Measurements from ENCODE around the gene DPP4.

DPP4 gene

DNA sequence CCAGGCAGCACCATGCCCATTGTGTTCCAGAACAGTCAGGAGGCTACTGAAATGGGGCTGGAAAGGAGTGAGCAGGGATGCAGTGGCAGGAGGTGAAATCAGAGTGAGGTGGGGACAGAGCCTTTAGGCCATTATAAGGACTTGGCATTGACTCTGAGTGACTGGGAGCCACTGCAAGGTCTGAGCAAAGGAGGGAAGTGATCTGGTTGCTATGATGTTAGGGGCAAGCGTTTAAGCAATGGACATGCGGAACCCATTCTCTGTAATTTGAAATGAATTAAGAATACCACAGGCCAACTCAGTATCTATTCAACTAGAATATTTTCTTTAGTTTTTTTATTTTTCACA is 98.2 kb downstream of the DPP4 start:
- DNase-seq (ENCODE audit: low read depth): no peak
- TF ChIP-seq, protein P1, sequence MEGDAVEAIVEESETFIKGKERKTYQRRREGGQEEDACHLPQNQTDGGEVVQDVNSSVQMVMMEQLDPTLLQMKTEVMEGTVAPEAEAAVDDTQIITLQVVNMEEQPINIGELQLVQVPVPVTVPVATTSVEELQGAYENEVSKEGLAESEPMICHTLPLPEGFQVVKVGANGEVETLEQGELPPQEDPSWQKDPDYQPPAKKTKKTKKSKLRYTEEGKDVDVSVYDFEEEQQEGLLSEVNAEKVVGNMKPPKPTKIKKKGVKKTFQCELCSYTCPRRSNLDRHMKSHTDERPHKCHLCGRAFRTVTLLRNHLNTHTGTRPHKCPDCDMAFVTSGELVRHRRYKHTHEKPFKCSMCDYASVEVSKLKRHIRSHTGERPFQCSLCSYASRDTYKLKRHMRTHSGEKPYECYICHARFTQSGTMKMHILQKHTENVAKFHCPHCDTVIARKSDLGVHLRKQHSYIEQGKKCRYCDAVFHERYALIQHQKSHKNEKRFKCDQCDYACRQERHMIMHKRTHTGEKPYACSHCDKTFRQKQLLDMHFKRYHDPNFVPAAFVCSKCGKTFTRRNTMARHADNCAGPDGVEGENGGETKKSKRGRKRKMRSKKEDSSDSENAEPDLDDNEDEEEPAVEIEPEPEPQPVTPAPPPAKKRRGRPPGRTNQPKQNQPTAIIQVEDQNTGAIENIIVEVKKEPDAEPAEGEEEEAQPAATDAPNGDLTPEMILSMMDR (IDR thresholded peaks at IDR 0.05; ENCODE audit: control insufficient read depth, insufficient read depth, low read depth, low read length, missing control alignments): no peak

DNA sequence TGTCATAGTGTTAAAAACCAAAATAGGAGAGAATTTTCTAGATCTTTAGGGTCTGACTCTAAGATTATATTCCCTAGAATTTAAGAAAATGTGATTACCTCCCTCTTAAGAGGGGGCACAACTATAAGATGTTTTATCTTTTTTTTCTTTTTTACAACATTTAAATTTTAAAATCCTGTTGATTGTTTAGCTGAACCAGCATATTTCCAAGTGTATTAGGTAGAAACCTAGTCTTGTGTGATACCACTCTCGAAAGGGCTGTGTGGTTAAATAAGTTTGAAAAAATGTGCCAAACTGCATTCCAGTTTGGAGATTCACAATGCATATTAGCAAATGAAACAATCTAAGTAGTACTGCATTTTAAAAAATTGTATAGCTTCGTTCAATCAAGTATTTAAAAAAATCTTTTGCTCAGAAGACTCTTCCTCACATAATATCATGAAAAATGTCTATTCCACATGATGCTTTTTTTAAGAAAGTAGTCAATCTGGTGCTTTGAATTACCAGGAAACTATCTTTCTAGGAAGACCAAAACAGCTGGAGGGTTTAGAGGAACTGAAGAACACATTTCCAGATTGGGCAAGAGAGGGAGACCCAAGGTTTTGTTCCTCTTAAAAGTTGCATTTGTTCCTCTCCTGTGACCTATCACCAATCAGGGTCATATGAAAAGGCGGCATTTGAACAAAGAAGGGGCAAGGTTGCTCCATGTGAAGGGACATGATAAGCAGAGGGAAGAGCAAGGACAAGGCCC is 98.8 kb downstream of the DPP4 start:
- TF ChIP-seq, protein P1 (IDR thresholded peaks at IDR 0.05; ENCODE audit: control insufficient read depth, insufficient read depth, low read depth, low read length, missing control alignments): no peak
- H3K4me3 ChIP-seq (ENCODE audit: control insufficient read depth, low read depth, low read length): no peak overlapping the region

More for the DNA sequence above, 98.2 kb downstream of the DPP4 start:
- H3K4me3 ChIP-seq (ENCODE audit: control insufficient read depth, low read depth, low read length): no peak overlapping the region

DNA sequence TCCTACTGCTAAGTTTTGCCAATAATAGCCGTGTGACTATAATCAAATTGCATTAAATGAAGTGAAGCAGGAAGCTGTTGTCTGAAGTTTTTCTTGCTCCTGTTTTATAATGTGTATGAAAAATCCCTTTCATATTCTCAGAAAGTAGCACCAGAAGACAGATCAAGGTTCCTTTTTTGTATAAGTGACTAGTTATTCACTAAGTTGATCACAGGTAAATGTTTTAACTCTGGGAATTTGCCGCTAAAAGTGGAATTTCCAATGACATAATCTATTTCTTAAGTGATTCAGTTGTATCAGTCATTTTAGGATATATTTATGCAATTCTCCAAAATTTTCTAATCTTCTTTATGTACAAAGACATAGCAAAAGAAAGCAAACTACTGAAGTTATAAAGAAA is 99.6 kb downstream of the DPP4 start:
- DNase-seq (ENCODE audit: low read depth): no peak
- TF ChIP-seq, protein P1 (IDR thresholded peaks at IDR 0.05; ENCODE audit: control insufficient read depth, insufficient read depth, low read depth, low read length, missing control alignments): no peak
- H3K4me3 ChIP-seq (ENCODE audit: control insufficient read depth, low read depth, low read length): no peak overlapping the region

More for the DNA sequence above, 98.8 kb downstream of the DPP4 start:
- DNase-seq (ENCODE audit: low read depth): no peak

DNA sequence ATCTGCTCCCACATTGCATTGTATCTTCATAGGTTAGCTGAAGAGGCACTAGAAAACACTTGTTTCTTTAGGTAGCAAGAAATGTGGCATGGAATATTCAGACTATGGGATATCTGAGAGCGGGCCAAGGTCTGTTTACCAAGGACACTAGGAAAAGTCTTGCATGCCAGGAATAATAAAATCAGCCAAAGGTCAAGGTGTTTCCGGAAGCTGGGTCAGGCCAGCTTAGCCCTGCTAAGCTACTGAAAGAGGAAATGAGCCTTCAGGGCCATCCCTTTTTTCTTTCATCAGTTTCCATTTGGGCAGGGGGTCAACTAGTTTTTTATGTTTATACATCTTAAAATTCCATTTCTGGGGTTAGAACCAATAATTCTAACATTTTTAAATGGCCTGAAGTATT is 101.1 kb downstream of the DPP4 start:
- no peak for DNase-seq (ENCODE audit: low read depth)

DNA sequence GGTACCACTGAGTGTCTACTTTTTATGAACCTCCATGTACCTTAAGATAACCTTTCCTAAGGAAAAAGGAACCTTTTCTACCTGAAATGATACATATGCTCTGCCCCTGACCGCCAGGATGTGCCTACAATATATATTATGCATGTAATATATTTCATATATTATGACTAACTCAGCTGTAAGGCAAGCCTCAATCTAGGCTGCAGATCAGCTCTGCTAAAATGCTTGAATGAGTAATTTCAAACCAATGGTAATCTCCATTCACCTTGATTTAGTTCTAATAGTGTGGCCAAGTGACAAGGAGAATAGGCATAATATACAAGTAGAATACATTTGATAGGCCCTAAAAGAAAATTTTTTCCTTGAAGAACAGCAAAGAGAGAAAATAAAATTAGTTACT is 101.8 kb downstream of the DPP4 start:
- TF ChIP-seq, protein P1 (IDR thresholded peaks at IDR 0.05; ENCODE audit: control insufficient read depth, insufficient read depth, low read depth, low read length, missing control alignments): no peak
- no peak overlapping the region for H3K4me3 ChIP-seq (ENCODE audit: control insufficient read depth, low read depth, low read length)
- no peak for DNase-seq (ENCODE audit: low read depth)

More for the DNA sequence above, 101.1 kb downstream of the DPP4 start:
- TF ChIP-seq, protein P1 (IDR thresholded peaks at IDR 0.05; ENCODE audit: control insufficient read depth, insufficient read depth, low read depth, low read length, missing control alignments): no peak
- H3K4me3 ChIP-seq (ENCODE audit: control insufficient read depth, low read depth, low read length): no peak overlapping the region

DNA sequence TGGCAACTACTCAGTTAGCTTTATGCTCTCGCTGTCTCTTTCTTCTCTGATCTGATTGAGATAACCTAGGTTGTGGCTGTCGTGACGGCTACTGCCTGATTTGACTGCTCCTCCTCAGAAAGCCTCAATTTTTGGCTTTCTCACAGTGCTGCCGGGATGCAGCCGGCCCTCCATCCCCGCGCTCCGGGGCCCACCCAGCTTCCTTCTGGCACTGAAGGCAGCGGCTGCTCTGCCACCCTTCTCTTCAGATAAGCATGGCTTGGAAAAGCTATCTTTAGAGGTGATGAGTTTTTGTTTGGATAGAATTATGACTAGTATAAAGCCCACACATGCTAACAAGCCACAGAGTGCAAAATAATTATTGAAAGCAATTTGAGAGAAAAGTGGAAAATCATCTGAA is 102.5 kb downstream of the DPP4 start:
- TF ChIP-seq, protein P1 (IDR thresholded peaks at IDR 0.05; ENCODE audit: control insufficient read depth, insufficient read depth, low read depth, low read length, missing control alignments): no peak
- H3K4me3 ChIP-seq (ENCODE audit: control insufficient read depth, low read depth, low read length): no peak overlapping the region
- no peak for DNase-seq (ENCODE audit: low read depth)

Data from AG09309 (cell line).